PC-9 (cell line): Measurements from ENCODE around the gene NBEA.

Source experiments
- CTCF ChIP-seq: fragments of 200-600 bp; sonication (generic); conservative IDR thresholded peaks from 2 replicates; pipeline ENCODE4 v1.6.1; 2017; ENCODE audit warnings: mixed run types, antibody characterized with exemption, mild to moderate bottlenecking, moderate library complexity
- EZH2 ChIP-seq: fragments of 200-600 bp; sonication (generic); IDR thresholded peaks from 2 replicates; pipeline ENCODE4 v1.8.0; 2017; ENCODE audit warnings: antibody characterized with exemption, low read depth

- no peak for TF ChIP-seq CTCF
- no peak for TF ChIP-seq EZH2
These were observed 283.1 kb downstream of the NBEA start for GRCh38 chr13:35225159-35225558.
